Activated naive CD4-positive, alpha-beta T cell (primary cell): ENCODE measurements around the gene ITPR3.

Experiments
- DNase-seq, 4 experiments: peaks; one replicate each; lab custom pipeline; 2025; lab: John Stamatoyannopoulos, UW

The ITPR3 gene

GRCh38 chr6:33737267-33738026 is 116.3 kb downstream of the ITPR3 start:
- no peak for DNase-seq

GRCh38 chr6:33738153-33738552 is 117.0 kb downstream of the ITPR3 start:
- no peak for DNase-seq

- no peak for DNase-seq
These were observed 117.8 kb downstream of the ITPR3 start for GRCh38 chr6:33738879-33739278.

- DNase-seq, result no peak
These were observed 118.4 kb downstream of the ITPR3 start for GRCh38 chr6:33739571-33739970.

GRCh38 chr6:33740204-33740608 is 119.1 kb downstream of the ITPR3 start:
- no peak for DNase-seq

GRCh38 chr6:33740794-33741193 is 119.7 kb downstream of the ITPR3 start:
- DNase-seq, result no peak

GRCh38 chr6:33742092-33742491 is 121.0 kb downstream of the ITPR3 start:
- DNase-seq, result no peak

GRCh38 chr6:33742837-33743236 is 121.7 kb downstream of the ITPR3 start:
- no peak for DNase-seq

- DNase-seq, result peak; percentile 33 to 68 (median 58)
These were observed 123.1 kb downstream of the ITPR3 start for GRCh38 chr6:33744001-33744848.

GRCh38 chr6:33744895-33745546 is 123.9 kb downstream of the ITPR3 start:
- no peak for DNase-seq

- no peak for DNase-seq
These were observed 124.4 kb downstream of the ITPR3 start for GRCh38 chr6:33745548-33745947.
